G401.6 (cell line): ENCODE data around the gene OGDH.
A peak's percentile ranks its signal among the peaks of the same experiment; 100 is the strongest.

ENCODE experiments used
- FAIRE-seq: peaks from 2 replicates; lab custom pipeline; 2012; peaks lifted over from hg19 to GRCh38; lab: Jason Lieb, UNC

Gene OGDH

DNA sequence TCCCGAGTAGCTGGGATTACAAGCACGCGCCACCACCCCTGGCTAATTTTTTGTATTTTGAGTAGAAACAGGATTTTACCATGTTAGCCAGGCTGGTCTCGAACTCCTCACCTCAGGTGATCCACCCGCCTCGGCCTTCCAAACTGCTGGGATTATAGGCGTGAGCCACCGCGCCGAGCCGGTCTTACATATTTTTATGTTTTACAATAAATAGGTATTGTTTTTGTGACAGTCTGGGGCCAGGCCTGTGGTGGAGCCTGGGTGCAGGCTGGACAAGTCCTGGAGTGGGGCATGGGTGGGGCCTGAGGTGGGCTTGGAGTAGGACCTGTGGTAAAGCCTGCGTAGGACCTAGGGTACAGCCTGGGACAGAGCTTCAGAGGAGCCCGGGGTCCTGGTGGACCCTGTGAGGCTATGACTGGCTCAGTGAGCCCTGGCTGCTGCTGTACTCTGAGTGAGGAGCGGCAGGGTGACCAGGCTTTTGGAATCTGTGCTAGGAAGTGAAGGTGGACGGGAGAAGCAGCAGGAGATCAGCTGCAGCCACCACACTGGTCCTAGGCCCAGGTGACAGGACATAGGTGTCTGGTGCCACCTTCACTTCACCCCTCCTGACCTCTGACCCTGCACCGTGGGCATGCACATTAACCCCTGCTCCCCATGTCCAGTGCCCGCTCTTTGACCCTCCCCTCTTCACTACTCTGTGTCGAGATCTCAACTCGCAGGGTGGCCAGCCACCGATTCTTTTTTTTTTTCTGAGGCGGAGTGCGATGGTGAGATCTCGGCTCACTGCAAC is 132.6 kb downstream of the OGDH start:
- no peak for FAIRE-seq

DNA sequence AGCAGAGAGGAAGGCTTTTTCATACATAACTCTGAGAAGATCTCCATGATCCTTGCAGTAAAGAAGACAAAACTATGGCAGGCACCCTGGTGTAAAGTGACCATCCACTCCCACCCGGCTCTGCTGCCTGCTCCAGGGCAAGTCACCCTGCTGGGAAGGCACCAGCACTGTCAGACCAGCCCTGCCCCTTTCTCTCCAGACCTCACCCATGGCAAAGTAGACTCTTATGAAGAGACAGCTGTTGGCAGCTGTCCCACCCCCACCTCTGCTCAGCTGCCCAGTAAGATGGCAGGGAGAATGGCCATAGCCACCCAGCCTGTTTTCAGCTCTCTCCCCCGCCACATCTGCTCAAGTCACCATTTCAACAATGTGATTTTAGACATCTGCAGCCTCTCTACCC is 133.6 kb downstream of the OGDH start:
- FAIRE-seq, result no peak

DNA sequence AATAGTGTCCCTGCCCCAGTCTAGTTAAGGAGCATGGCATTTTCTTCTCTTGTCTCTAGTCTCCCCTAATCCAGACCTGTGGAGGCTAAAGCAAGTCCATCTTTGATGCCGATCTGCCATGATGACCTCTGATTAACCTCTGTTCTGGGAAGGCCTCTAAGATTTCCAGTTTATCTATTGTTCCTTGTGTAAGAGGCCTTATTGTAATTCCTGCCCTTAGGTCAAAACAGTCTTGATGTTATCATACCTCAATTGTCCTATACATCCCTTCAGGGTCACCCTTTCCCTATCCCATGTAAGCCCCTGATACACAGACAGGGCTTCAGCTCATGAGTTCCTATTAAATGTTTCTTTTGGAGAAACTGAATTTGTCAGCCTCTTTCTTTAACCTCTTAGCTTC is 137.3 kb downstream of the OGDH start:
- FAIRE-seq, result no peak

DNA sequence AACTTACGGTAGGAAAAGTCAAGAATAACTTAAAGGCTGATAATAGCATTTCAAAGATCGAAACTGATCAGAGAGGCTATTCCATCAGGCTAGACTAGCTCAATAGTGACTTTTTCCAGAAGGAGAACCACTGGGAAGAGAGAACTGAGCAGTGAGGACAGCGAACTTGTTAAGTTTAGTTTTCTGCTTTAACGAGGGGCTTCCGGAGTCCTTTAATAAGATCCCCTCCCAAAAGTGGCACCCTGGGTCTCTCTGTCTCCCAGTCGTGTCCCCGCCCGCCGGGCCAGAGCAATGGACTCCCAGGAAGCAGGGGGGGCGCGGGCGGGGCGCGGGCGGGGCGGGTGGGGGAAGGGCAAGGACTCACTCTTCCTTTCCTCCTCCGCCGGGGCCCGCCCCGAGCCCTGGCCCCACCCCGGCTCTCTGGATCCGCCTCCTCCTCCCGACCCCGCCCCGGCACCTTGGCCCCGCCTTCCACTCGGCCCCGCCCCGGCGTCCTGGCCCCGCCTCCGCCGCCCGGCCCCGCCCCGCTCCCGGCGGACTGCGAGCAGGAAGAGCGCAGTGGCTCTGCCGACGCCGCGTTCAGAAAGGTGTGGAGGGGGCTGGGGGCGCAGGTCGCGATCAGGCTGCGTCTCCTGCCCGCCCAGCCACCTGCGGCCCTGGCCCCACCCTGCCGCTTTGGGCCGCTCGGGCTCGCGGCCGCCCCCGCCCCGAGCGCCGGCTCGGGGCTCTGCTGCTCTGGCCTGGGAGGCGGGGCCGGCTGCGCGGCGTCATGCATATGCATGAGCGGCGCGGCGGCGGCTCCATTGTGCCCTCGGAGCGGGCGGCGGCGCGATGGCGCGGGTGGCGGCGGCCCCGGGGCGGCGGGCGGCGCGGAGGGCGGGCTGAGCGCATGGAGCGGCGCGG is 141.9 kb downstream of the OGDH start, which contains the start of gene ZMIZ2:
Gene ZMIZ2 (plus strand): TSS at position 803 of the 903 bp plus-strand sequence. CDS start 7,403 bp downstream, outside the sequence.
- FAIRE-seq, result no peak

DNA sequence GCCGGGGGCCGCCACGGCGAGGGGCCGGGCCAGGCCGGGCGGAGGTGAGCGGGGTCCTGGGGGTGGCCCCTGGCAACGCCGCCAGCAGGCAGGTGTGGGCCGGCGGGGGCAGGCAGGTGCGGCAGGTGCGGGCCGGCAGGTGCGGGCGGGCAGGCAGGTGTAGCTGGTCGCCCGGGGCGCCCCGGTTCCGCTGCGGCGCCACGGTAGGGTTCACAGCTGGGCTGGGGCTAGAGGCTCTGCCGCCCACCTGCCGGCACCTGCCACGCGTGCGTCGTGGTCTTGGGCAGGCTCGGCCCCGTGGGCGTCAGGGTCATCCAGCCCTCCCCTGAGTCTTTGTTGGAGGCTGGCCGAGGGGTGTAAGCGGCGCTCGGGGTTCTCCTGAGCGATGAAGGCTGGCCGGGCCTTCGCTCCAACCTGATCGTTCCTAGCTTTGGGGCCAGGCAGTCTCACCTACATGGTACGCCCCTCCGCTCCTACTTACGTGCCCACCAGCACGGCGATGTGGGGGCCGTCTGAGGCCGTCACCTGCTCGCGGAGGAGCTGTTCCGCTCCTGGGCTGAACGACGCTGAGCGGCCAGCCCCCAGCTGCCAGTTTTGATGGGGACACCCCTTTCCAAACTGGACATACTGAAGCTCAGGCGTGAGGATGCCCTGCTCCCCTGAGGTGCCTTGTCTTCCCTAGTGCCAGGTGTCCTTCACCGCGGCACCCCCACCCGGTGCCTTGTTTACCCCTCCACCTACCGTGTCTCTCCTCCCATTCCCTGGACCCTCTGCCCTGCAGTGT is 142.7 kb downstream of the OGDH start:
- FAIRE-seq, result no peak

DNA sequence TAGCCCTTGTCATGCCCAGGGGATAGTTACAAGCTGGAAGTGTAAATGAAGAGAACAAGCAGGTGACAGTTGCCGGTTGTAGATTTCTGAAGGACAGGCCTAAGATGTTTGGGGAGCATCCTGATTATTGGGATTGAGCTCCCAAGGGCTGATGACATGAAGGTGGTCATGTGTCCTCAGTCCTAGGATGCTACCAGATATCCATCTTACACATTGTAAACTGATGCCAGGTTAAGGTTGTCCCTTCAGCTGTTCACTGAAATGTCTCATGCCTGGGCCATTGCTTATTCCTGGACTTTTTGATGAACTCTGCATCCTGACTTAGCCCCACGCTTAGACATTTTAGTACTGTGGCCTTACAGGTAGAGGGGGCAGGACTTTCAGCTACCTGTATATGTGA is 143.6 kb downstream of the OGDH start:
- no peak for FAIRE-seq

DNA sequence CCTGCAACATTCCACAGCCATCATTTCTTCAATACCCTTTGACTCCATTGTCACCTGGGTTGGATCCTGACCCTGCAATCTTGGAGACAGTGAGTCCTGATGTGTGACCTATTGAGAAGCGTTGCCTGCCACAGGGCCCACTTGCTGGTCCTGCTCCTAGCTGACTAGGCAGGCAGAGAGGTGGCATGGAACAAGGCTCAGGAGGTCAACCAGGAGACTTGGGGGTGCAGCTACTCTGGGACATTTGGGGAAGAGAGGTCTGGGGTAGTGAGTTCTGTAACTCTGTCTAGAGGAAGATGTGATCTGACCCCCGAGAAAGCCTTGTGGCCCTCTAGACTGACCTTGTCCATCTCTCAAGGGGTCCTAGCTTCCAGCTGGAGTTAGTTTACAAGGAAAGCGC is 144.0 kb downstream of the OGDH start:
- FAIRE-seq, result no peak

DNA sequence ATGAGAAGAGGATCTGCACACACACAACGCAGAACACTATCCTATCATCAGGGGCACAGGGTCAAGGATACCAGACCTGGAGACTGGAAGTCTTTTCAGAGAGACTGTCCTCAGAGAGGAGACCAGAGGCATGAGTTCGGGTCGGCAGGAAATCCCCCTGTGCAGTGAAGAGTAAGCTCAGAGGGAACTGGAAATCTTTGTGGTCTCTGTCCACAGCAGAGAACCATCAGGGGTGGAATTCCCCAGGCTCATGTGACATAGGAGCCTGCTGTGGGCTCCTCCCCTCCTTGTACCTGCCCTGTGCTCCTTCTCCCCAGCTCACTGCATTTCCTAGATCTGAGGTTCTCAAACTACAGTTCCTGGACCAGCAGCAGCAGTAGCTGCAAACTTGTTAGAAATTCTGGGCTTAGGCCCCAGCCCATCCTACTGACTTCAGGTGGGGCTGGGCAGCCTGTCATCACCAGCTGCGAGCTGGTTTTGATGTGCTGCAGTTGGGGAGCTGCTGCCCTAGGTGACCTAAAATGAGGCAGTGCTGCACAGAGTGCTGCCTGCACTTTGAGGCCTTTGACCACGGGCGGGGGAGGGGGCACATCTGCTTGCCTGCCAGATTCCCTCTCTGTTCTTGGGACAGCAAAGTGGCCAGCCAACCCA is 144.6 kb downstream of the OGDH start:
- FAIRE-seq, result no peak

DNA sequence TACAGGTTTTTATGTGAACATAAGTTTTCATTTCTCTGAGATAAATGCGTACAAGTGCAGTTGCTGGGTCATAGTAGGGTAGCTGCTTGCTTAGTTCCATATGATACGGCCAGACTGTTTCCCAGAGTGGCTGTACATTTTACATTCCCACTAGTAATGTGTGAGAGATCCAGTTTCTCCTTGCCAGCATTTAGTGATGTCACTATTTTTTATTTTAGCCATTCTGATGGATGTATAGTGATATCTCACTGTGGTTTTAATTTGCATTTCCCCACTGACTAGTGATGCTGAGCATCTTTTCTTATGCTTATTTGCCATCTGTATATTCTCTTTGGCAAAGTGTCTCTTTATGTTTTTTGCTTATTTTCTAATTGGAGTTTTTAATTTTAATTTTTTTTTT is 146.4 kb downstream of the OGDH start:
- FAIRE-seq, result peak; percentile 52

DNA sequence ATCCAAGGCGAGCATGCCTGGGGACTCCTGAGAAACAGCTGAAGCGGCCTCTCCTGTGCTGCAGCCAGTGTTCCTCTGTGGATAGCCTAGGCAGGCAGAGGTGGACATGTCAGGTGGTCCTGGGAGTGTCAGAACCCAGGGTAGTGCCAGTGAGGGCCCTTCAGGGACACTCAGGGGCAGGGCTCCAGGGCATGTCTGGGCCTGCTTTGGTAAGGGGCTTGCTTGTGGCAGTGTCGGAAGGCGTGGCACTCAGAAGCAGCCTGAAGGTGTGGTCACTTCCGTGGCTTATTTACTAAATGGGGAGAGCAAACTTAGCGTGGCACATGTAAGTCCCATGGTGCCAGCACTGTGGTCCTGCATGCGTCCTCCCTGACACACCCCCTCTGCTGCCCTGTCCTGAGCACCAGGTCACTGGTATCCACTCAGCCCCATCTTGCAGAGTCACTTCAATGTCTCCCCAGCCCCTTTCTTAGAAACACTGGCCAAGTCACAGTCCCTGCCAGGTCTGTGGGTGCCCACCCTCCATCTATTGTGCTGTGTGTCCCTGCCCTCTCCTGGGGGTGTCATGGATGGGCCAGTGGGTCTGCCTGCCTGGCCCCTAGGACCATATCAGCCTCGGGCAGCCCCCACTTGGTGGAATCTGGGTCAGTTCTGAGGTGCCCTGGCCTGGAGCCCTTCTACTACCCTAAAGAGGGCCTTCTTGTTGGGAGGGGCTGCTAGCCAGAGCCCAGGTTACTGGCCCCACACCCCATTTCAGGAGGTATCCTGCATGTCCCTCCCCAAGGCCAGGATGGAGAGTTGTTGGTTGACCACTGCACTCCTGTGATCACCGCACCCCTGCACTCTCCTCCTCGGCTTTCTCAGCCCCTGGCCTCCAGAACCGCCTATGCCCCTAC is 148.6 kb downstream of the OGDH start:
- no peak for FAIRE-seq

DNA sequence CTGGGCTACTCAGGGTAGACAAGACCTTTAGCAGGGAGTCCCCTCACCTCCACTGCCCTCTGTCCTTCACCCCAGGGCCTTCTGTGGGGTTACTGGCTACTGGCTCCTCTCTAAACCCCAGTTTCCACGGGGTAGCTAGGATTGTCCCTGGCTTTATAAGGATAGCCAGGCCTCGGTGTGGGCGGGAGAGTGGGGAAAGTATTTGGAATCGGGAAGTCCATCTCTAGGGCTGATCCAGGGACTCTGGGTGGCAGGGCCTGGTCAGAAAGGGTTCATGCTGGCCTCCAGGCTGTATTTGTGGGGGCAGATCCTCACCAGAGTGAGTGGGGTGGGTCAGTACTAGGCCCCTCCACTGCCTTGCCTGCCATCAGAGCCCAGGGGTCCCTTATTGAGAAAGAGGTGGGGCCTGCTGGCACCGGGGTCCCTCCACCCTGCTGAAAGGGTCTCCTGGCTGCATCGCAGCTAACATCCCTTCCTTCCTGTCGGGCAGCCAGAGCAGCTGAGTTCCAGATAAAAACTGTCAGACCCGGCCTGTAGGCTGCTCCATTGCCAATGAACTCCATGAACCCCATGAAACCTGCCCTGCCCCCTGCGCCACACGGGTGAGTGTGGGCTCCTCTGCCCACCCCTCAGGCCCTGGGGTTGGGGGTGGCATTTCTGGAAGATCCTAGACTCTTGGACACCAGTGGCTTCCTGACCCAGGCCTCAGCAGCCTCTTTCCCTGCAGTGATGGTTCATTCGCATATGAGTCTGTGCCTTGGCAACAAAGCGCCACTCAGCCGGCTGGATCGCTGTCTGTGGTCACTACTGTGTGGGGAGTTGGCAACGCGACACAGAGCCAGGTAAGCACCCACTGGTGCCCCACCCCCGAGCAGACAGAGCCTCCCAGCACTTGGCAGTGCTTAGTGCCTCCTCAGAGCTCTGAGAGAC is 149.5 kb downstream of the OGDH start:
- FAIRE-seq, result no peak

DNA sequence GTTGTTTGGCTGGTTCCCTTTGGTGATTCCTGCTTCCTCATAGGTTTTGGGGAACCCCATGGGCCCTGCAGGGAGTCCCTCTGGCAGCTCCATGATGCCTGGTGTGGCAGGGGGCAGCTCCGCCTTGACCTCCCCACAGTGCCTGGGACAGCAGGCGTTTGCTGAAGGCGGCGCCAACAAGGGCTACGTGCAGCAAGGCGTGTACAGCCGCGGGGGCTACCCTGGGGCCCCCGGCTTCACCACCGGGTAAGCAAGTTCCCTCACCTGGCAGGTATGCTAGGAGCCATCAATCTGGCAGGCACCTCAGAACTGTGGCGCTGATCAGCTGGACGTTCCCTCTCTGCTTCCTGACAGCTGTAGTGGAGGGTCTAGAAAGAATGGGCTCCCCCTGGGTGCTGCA is 150.5 kb downstream of the OGDH start:
- no peak for FAIRE-seq

DNA sequence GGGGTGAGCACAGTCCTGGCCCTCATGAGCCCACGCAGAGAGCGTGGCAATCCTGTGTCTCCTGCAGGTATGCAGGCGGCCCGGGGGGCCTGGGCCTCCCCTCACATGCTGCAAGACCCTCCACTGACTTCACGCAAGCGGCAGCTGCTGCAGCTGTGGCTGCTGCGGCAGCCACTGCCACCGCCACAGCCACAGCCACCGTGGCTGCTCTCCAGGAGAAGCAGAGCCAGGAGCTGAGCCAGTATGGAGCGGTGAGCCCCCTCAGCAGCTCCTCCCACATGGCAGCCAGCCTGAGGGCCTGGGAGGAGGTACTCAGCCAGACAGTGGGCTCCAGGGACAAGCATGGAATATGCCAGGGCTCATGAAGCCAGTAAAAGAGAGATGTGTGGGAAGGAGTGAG is 150.9 kb downstream of the OGDH start:
- FAIRE-seq, result no peak

DNA sequence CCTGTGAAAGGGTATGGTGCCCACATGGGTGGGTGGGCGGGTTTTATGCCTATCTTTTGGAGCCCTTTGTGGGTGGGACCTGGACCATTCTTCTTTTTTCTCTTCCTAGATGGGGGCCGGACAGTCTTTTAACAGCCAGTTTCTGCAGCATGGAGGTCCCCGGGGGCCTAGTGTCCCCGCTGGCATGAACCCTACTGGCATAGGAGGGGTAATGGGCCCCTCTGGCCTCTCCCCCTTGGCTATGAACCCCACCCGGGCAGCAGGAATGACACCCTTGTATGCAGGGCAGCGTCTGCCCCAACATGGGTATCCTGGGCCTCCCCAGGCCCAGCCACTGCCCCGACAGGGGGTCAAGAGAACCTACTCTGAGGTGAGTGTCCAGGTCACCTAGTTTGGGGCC is 151.3 kb downstream of the OGDH start:
- no peak for FAIRE-seq
